Bronchial epithelial cell (primary cell): ENCODE results near the gene CAPN5. TPM values are rescaled to one million over a fixed set of nuclear protein-coding genes. Genes with fewer than 3 reads are reported as not detected.

ENCODE experiments used
- DNase-seq: peaks from one replicate; pipeline ENCODE4 v3.0.0-alpha.2; 2010; ENCODE audit warnings: low read depth
- FAIRE-seq: peaks from 2 replicates; lab custom pipeline; 2011; peaks lifted over from hg19 to GRCh38; lab: Jason Lieb, UNC
- H3K27me3 ChIP-seq: 2 replicates; pipeline ENCODE4 v1.5.1; 2011; ENCODE audit warnings: low read length; ENCODE audit not compliant: control insufficient read depth, insufficient read depth
- H3K36me3 ChIP-seq: 2 replicates; pipeline ENCODE4 v1.5.1; 2011; ENCODE audit warnings: low read length; ENCODE audit not compliant: control insufficient read depth, insufficient read depth
- H3K4me3 ChIP-seq: 2 replicates; pipeline ENCODE4 v1.5.1; 2011; ENCODE audit warnings: mild to moderate bottlenecking, low read depth, low read length, control low read depth
- CTCF ChIP-seq: IDR thresholded peaks from 2 replicates; pipeline ENCODE4 v1.5.1; 2011; ENCODE audit warnings: mild to moderate bottlenecking, moderate library complexity, low read length, control low read depth, inconsistent platforms; ENCODE audit not compliant: insufficient read depth, severe bottlenecking
- total RNA-seq: library from RNA; depleted of rRNA; stranded (reverse); fragments of >200 nt; gene quantifications from 2 replicates; pipeline ENCODE4 v1.2.1, GENCODE V29; 2014

Gene CAPN5
- total RNA-seq, 1 donor from 2014 or later = 3.2 TPM

GRCh38 chr11:77129069-77129841, 62.5 kb downstream of the CAPN5 start:
- TF ChIP-seq CTCF = no peak
- Histone ChIP-seq H3K36me3 (no peaks in the 10 kb centered on the region), H3K4me3 (no peak overlapping the region), H3K27me3 (no peaks in the 10 kb centered on the region)
- DNase-seq = no peak
- FAIRE-seq = no peak

- Histone ChIP-seq H3K27me3 (no peaks in the 10 kb centered on the region), H3K36me3 (no peaks in the 10 kb centered on the region), H3K4me3 (no peak overlapping the region)
- FAIRE-seq (no peak), DNase-seq (no peak)
- TF ChIP-seq CTCF = no peak
Observed at GRCh38 chr11:77129842-77130756, 63.3 kb downstream of the CAPN5 start.

- no peak for FAIRE-seq
- TF ChIP-seq CTCF = no peak
- DNase-seq = no peak
Observed at GRCh38 chr11:77130763-77131513, 64.2 kb downstream of the CAPN5 start.

GRCh38 chr11:77131560-77131959, 64.8 kb downstream of the CAPN5 start:
- no peak for TF ChIP-seq CTCF
- Histone ChIP-seq H3K36me3 (no peaks in the 10 kb centered on the region), H3K27me3 (no peaks in the 10 kb centered on the region), H3K4me3 (no peak overlapping the region)
- FAIRE-seq (no peak), DNase-seq (no peak)

More at GRCh38 chr11:77130763-77131513, 64.2 kb downstream of the CAPN5 start:
- Histone ChIP-seq H3K27me3 (no peaks in the 10 kb centered on the region), H3K4me3 (no peak overlapping the region), H3K36me3 (no peaks in the 10 kb centered on the region)

- no peaks in the 10 kb centered on the region for H3K36me3 ChIP-seq
- no peak for TF ChIP-seq CTCF
- FAIRE-seq (no peak), DNase-seq (no peak)
- peaks cover 10% of the 10 kb centered on the region for H3K27me3 ChIP-seq
- no peak overlapping the region for H3K4me3 ChIP-seq
Observed at GRCh38 chr11:77135069-77135468, 68.3 kb downstream of the CAPN5 start.
